Stimulated activated CD4-positive, alpha-beta T cell treated with anti-CD3 and anti-CD28 coated beads, Interleukin-15, amount 100 ng/mL, for 1 hour (primary cell): ENCODE measurements around the gene TUBA8.
"Not testable (repeated sequence)": the region's sequence is repeated elsewhere in the genome, so short reads cannot be mapped to it uniquely, and the experiment has no call there.

Experiments
- DNase-seq, 2 donors: peaks; one replicate each; pipeline ENCODE4 v3.0.0-alpha.2; 2020; ENCODE audit warnings: low read depth in 1 of 2, low spot score in 1 of 2

TUBA8 gene

GRCh38 chr22:18123476-18124025, 12.9 kb downstream of the TUBA8 start:
- DNase-seq: not testable (repeated sequence)

GRCh38 chr22:18126606-18127005, 16.0 kb downstream of the TUBA8 start:
- no peak for DNase-seq

DNA sequence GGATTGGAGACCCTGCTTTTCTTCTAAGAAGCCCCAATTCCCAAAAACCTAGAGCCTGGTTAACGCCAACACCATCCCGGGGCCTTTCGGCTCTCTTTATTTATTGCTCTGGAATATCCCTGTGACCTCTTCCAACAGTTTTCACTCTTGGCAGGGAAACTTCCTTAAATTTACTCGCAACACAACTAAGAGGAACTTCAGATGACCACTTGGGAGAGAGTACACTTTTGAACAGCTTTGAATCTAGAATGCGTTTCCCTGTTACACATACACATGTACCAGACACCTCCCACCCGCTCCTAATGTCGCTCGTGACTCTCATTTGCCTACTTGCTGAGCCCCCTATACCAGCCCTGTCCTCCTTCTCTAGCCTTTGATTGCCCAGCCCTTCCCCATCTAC, 19.4 kb downstream of the TUBA8 start:
- no peak for DNase-seq

GRCh38 chr22:18130699-18131429, 20.3 kb downstream of the TUBA8 start:
- no peak for DNase-seq

DNA sequence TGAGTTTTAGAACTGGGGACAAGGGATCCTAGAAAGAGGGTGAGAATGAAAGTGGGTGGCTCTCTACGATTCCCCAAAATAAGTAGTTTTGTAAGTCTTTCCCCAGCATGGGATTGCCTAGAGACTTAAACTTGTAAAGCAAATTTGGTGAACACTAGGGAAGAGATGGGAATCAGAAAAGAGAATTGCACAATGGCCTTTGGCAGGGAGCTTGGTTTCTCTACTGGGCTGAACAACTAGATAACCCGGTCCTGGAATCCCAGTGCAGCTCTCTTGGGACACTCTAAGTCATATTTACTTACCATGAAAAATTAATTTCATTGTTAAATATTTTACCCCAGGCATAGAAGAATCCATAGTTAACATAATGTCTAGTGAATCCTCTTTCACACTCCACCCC, 22.8 kb downstream of the TUBA8 start:
- DNase-seq: no peak

- DNase-seq: no peak
Observed at GRCh38 chr22:18136563-18137320, 26.1 kb downstream of the TUBA8 start.

DNA sequence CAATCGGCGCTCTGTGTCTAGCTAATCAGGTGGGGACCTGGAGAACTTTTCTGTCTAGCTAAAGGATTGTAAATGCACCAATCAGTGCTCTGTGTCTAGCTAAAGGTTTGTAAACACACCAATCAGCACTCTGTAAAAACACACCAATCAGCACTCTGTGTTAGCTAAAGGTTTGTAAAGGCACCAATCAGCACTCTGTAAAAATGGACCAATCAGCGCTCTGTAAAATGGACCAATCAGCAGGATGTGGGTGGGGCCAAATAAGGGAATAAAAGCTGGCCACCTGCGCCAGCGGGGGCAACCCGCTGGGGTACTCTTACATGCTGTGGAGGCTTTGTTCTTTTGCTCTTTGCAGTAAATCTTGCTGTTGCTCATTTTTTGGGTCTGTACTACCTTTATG, 30.4 kb downstream of the TUBA8 start:
- DNase-seq: not testable (repeated sequence)

GRCh38 chr22:18144105-18144504, 33.5 kb downstream of the TUBA8 start:
- no peak for DNase-seq

GRCh38 chr22:18145676-18146388, 35.2 kb downstream of the TUBA8 start:
- no peak for DNase-seq

DNA sequence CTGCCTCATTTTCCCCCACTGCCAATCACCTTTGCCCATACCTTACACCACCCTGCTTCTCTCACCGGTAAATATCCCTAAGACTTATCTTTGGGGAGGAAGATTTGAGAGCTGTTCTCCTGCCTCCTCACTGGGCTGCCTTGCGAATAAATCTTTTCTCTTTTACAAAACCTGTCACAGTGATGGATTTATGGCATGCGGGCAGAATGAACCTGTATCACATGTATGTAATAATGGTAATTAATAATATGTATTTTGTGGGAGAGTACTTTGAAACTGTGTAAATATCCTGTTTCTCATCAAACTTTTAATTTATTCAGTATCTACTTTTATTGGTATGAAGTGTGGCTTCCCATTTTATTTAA, 35.8 kb downstream of the TUBA8 start:
- no peak for DNase-seq

DNA sequence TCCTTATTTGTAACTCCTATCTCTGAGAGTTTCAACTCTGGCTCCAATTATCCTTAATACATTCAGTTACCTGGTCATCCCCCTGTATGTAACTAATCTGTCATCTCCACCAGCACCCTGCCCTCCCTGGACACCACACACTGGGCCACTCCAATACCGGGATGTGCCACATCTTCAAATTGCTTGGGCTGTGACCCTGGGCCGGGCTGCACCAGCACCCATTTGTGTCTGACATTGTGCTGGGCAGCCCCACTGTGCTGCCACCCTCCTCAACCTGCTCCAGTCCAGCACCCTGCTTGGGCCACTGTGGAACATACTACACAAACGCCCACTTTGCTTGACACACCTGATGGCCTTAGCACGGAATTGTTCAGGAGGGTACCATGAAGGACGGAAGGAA, 37.2 kb downstream of the TUBA8 start:
- no peak for DNase-seq

DNA sequence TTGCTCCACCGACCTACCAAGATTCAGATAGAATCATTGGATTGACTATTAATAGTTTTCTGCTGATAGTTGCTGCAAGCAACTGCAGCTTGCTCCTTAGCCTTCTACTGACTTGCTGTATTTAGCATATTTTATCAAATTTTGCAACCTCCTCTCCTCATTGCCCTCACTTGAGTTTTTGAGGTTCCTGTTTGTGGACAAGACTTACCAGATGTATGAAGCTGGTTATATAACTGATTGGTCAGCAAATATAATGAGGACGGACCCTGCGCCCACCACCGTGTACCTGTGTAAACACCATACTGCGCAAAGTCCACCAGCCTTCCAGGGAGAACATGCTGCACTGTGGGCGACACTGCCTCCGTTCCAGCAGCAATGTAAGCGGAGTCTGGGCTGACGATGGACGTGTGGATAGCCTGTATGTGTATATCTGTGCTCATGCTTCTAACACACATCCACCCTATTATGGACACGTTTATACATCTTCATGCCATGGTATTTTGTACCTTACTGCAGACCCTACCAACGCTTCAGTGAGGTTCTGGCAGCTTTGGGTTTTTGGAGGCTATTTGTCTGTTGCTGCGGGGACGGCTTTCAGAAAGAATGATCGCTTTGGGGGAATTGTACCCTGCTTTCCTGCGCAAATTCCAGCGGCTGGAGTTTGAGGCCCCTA, 37.8 kb downstream of the TUBA8 start:
- no peak for DNase-seq

DNA sequence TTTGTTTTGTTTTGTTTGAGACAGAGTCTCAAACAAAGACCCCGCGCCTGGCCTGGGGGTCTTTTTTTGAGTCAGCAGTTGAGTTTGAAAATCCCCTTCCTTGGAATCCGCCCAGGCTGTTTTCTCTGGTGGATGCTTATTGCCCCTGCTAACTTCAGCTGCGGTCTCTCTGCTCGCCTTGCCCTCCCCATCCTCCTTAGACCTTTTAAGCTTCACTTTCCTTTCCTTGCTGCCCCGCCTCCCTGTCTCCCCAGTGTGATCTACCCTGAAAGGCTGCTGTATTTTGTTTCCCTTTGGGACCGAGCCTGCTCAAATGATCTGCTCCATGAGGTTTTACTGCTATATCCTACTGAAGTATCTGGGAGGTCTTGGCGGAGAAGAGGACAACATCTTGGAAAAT, 41.9 kb downstream of the TUBA8 start:
- no peak for DNase-seq

DNA sequence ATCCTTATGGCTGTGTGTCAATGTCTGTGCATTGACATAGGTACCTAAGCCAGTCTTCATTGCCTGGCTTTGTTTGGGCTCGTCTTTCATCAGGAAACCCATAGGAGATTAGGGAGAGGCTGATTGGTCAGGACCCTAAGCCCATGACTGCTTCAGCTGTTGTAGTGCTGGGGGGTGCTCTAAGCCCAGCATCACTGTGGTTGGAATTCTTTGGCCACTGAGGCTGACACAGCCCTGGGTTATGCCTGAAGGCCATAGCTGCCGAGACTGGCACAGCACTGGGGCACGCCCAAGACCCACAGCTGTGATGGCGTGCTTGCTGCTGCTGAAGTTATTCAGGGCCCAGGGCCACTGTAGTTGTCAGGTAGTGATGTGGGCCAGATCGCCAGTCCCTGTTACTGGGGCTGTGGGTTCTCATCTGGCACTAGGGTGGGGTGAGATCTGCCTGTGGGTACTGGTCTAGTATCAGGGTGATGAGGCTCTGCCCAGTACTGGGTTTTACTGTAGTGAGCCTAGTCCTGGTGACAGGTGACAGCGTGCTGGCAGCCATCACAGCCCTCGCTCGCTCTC, 44.3 kb downstream of the TUBA8 start:
- no peak for DNase-seq

DNA sequence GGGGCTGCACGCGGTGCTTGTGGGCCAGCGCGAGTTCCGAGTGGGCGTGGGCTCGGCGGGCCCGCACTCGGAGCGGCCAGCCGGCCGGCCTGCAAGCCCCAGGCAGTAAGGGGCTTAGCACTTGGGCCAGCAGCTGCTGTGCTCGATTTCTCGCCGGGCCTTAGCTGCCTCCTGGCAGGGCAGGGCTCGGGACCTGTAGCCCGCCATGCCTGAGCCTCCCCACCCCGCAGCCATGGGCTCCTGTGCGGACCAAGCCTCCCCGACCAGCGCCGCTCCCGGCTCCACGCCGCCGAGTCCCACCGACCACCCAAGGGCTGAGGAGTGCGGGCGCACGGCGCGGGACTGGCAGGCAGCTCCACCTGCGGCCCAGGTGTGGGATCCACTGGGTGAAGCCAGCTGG, 44.9 kb downstream of the TUBA8 start:
- DNase-seq: not testable (repeated sequence)

DNA sequence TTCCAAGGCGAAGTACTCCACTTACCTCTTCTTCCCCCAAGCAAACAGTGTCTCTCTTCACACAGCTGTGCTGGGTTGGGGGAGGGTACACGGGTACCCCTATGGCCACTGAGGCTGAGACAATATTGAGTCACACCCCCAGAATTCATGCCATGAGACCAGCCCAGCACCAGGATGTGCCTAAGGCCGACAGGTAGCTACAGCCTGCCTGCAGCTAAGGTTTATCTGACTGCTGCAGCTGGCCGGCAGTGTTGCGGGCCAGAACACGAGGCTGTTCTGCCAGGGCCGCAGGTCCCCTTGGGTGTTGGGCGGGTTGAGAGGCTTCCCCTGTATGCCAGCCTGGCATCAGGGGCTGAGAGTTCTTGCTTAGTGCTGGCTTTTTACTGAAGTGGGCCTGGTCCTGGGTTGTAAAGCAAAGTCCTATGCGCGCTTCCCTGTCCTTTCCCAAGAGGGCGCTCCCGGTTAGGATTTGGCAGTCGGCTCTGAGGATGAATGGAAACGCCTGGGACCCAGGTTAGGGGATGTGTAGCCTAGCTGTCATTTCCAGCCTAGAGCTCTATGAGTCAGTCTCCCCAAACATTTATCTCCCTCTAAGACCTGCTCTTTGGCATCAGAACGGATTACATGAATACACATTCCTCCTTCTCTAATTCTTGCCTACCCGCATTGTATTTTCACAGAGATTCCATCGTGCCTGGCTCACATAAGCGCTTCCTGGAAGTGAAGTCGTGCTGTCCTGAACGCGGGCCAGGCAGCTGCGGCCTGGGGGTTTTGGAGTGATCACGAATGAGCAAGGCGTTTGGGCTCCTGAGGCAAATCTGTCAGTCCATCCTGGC, 46.5 kb downstream of the TUBA8 start:
- peak in 1 of 2 donors; percentile 28 for DNase-seq

DNA sequence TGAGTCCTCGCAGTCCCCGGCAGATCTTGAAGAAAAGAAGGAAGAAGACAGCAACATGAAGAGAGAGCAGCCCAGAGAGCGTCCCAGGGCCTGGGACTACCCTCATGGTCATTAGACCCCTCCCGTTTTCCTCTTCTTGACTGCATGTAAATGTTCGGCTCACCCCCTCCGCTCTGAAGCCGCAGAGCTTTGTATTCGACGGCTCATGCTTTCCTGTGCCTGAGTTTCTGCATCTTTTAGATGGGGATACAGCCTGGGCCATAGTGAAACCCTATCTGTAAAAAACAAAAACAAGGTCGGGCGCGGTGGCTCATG, 47.1 kb downstream of the TUBA8 start:
- DNase-seq: no peak

DNA sequence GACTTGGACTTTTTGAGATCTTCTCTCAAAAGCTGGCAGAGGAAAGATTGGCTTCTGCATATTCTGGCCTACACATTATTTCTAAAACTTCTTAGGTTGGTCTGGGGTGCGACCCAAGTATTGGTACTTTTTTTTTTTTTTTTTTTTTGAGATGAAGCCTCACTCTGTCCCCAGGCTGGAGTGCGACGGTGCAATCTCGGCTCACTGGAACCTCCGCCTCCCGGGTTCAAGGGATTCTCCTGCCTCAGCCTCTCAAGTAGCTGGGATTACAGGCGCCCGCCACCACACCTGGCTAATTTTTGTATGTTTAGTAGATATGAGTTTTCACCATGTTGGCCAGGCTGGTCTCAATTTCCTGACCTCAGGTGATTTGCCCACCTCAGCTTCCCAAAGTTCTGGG, 50.0 kb downstream of the TUBA8 start:
- not testable (repeated sequence) for DNase-seq

DNA sequence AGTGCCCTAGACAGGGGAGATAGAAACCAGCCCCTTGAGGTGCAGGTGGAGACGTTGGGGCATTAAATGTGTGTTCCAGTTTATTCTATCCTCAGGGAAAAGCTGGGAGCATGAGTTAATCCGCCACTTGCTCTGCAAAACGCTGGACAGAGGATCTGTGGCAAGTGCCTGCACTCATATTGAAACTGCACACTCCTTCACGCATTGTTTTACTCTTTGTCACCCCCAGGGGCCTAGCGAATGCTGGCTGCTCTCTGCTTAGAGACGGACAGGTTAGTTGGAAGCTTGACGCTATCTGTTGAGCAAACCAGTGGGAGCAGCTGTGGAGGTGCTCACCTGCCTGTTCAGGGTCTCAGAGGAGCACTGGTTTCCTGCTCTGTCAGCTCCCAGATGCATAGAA, 53.2 kb downstream of the TUBA8 start:
- DNase-seq: not testable (repeated sequence)

GRCh38 chr22:18164584-18164983, 54.0 kb downstream of the TUBA8 start:
- DNase-seq: not testable (repeated sequence)
